H1 (cell line): ENCODE data around the gene MYO1F. TPM values are rescaled to one million over a fixed set of nuclear protein-coding genes. Genes with fewer than 3 reads are reported as not detected.

Experiments
- CTCF ChIA-PET: fragments of 300-600 bp; sonication (Branson Sonifier 250); formaldehyde crosslinking; loops from one replicate; lab custom pipeline; 2021; ENCODE audit not compliant: partially characterized antibody; lab: Charles Lee
- POLR2A ChIA-PET: fragments of 300-600 bp; sonication (Branson Sonifier 250); formaldehyde crosslinking; loops from one replicate; lab custom pipeline; 2021; ENCODE audit warnings: inconsistent platforms; ENCODE audit not compliant: partially characterized antibody; lab: Charles Lee
- DNase-seq, 2 experiments: peaks; one replicate each; pipeline versions ENCODE4 v3.0.0 to v3.0.0-alpha.2; 2010 to 2022; ENCODE audit warnings: low spot score in 2 of 2, low read depth in 1 of 2, mixed read lengths in 1 of 2
- FAIRE-seq: peaks from 2 replicates; lab custom pipeline; 2011; peaks lifted over from hg19 to GRCh38; lab: Jason Lieb, UNC
- H2AFZ ChIP-seq: 2 replicates; pipeline ENCODE4 v1.8.1; 2012; ENCODE audit warnings: low read length, inconsistent platforms
- H2AK5ac ChIP-seq: 2 replicates; pipeline ENCODE4 v1.6.1; 2013; ENCODE audit warnings: low read depth, low read length
- H2BK120ac ChIP-seq: replicated peaks from 2 replicates; pipeline ENCODE3; 2013; ENCODE audit warnings: low read depth, low read length, inconsistent platforms
- H2BK12ac ChIP-seq: 2 replicates; pipeline ENCODE4 v1.6.1; 2013; ENCODE audit warnings: low read depth, low read length
- H2BK15ac ChIP-seq: 2 replicates; pipeline ENCODE4 v1.6.1; 2013; ENCODE audit warnings: low read length
- H2BK20ac ChIP-seq: 2 replicates; pipeline ENCODE4 v1.6.1; 2013; ENCODE audit warnings: low read length
- H2BK5ac ChIP-seq: 2 replicates; pipeline ENCODE4 v1.6.1; 2013; ENCODE audit warnings: low read depth, low read length
- H3K14ac ChIP-seq: 2 replicates; pipeline ENCODE4 v1.6.1; 2013; ENCODE audit warnings: inconsistent platforms; ENCODE audit not compliant: insufficient read length
- H3K18ac ChIP-seq: 2 replicates; pipeline ENCODE4 v1.6.1; 2013; ENCODE audit warnings: low read length; ENCODE audit errors: extremely low read depth
- H3K23ac ChIP-seq: 2 replicates; pipeline ENCODE4 v1.6.1; 2013; ENCODE audit warnings: inconsistent platforms; ENCODE audit not compliant: insufficient read length
- H3K23me2 ChIP-seq: 2 replicates; pipeline ENCODE4 v1.6.1; 2013; ENCODE audit warnings: low read depth, low read length
- H3K27ac ChIP-seq: 2 replicates; pipeline ENCODE4 v1.6.1; 2011; ENCODE audit warnings: low read depth, low read length, inconsistent platforms
- H3K27me3 ChIP-seq, 4 experiments: replicated peaks in 1 of 4; 1 replicate in 1 of 4; 2 replicates in 3 of 4; pipeline versions ENCODE4 v1.6.1 to v1.8.1; 2011 to 2013; ENCODE audit warnings: low read length in 3 of 4, mild to moderate bottlenecking in 3 of 4, inconsistent platforms in 2 of 4, mixed read lengths in 2 of 4, moderate library complexity in 1 of 4; ENCODE audit not compliant: control insufficient read depth in 3 of 4, insufficient read depth in 3 of 4; ENCODE audit errors: extremely low read depth in 1 of 4
- H3K36me3 ChIP-seq, 4 experiments: 2 replicates each; pipeline versions ENCODE4 v1.6.1 to v1.8.1; 2011 to 2013; ENCODE audit warnings: mild to moderate bottlenecking in 4 of 4, low read length in 3 of 4, moderate library complexity in 2 of 4, control low read depth in 1 of 4, inconsistent platforms in 1 of 4; ENCODE audit not compliant: insufficient read depth in 4 of 4, control insufficient read depth in 2 of 4
- H3K4ac ChIP-seq: replicated peaks from 2 replicates; pipeline ENCODE3; 2013; ENCODE audit warnings: low read length, low read depth, mixed read lengths, inconsistent platforms; ENCODE audit not compliant: insufficient read length
- H3K4me1 ChIP-seq, 4 experiments: replicated peaks in 1 of 4; 1 replicate in 1 of 4; 2 replicates in 3 of 4; pipeline versions ENCODE4 v1.6.1 to v1.8.1; 2011 to 2013; ENCODE audit warnings: low read length in 3 of 4, inconsistent platforms in 2 of 4, mixed read lengths in 1 of 4; ENCODE audit not compliant: insufficient read depth in 4 of 4, control insufficient read depth in 3 of 4
- H3K4me2 ChIP-seq, 2 experiments: 2 replicates each; pipeline versions ENCODE4 v1.6.1 to v1.8.1; 2011 to 2013; ENCODE audit warnings: low read depth in 2 of 2, low read length in 2 of 2, control low read depth in 1 of 2, inconsistent platforms in 1 of 2, mild to moderate bottlenecking in 1 of 2; ENCODE audit not compliant: insufficient read depth in 1 of 2
- H3K4me3 ChIP-seq, 4 experiments: fragments of 200-600, 300-600 bp in 1 of 4; sonication (generic), shearing (Covaris generic), sonication (Bioruptor Twin) in 1 of 4; 2 replicates each; pipeline versions ENCODE4 v1.5.1 to v1.8.1; 2011 to 2016; ENCODE audit warnings: low read length in 4 of 4, low read depth in 3 of 4, control low read depth in 2 of 4, inconsistent platforms in 2 of 4, mild to moderate bottlenecking in 2 of 4, mixed read lengths in 1 of 4, moderate library complexity in 1 of 4; ENCODE audit not compliant: insufficient read depth in 2 of 4; ENCODE audit errors: extremely low read depth in 1 of 4
- H3K56ac ChIP-seq: replicated peaks from 2 replicates; pipeline ENCODE3; 2013; ENCODE audit warnings: low read depth, mild to moderate bottlenecking, mixed read lengths, low read length, inconsistent platforms; ENCODE audit not compliant: insufficient read length
- H3K79me1 ChIP-seq: 2 replicates; pipeline ENCODE4 v1.6.1; 2013; ENCODE audit warnings: low read depth, low read length, control low read depth
- H3K79me2 ChIP-seq, 2 experiments: 2 replicates each; pipeline versions ENCODE4 v1.6.1 to v1.8.1; 2012 to 2013; ENCODE audit warnings: low read length in 2 of 2, mild to moderate bottlenecking in 2 of 2, inconsistent platforms in 1 of 2; ENCODE audit not compliant: insufficient read depth in 2 of 2, control insufficient read depth in 1 of 2
- H3K9ac ChIP-seq, 4 experiments: replicated peaks in 1 of 4; 1 replicate in 1 of 4; 2 replicates in 3 of 4; pipeline versions ENCODE4 v1.6.1 to v1.8.1; 2011 to 2013; ENCODE audit warnings: low read depth in 3 of 4, low read length in 3 of 4, control low read depth in 2 of 4, mild to moderate bottlenecking in 2 of 4, moderate library complexity in 2 of 4, inconsistent platforms in 1 of 4; ENCODE audit errors: extremely low read depth in 1 of 4
- H3K9me3 ChIP-seq, 2 experiments: 2 replicates each; pipeline versions ENCODE4 v1.6.1 to v1.8.1; 2012 to 2013; ENCODE audit warnings: mild to moderate bottlenecking in 2 of 2, moderate library complexity in 2 of 2, control low read depth in 1 of 2, inconsistent platforms in 1 of 2, low read depth in 1 of 2, low read length in 1 of 2, mixed read lengths in 1 of 2; ENCODE audit not compliant: insufficient read depth in 2 of 2
- H4K20me1 ChIP-seq, 2 experiments: replicated peaks in 1 of 2; 2 replicates each; pipeline versions ENCODE3 to v1.8.1; 2011 to 2013; ENCODE audit warnings: inconsistent platforms in 2 of 2, low read length in 2 of 2, mild to moderate bottlenecking in 1 of 2; ENCODE audit not compliant: insufficient read depth in 2 of 2, control insufficient read depth in 1 of 2
- H4K5ac ChIP-seq: 2 replicates; pipeline ENCODE4 v1.6.1; 2013; ENCODE audit warnings: low read length, low read depth, mixed read lengths, inconsistent platforms; ENCODE audit not compliant: insufficient read length
- H4K8ac ChIP-seq: 2 replicates; pipeline ENCODE4 v1.8.0; 2013; ENCODE audit warnings: mild to moderate bottlenecking, moderate library complexity, low read length, inconsistent platforms; ENCODE audit not compliant: insufficient read depth; ENCODE audit errors: extremely low read depth
- H4K91ac ChIP-seq: replicated peaks from 2 replicates; pipeline ENCODE3; 2013; ENCODE audit warnings: low read length, mixed read lengths, inconsistent platforms; ENCODE audit not compliant: insufficient read length
- POLR2AphosphoS5 ChIP-seq: IDR thresholded peaks from 2 replicates; pipeline ENCODE4 v1.6.1; 2011; ENCODE audit warnings: low read depth, low read length
- WGBS, 2 experiments: shearing (Covaris generic) in 1 of 2; methylation state at CpG; one replicate each; pipeline versions ENCODE4 v1.1.6 to v1.1.7; 2013 to 2015; ENCODE audit warnings: low lambda C conversion rate in 2 of 2, mixed read lengths in 2 of 2, inconsistent platforms in 1 of 2, low coverage in 1 of 2, missing lambda C conversion rate in 1 of 2; ENCODE audit not compliant: insufficient replicate concordance in 2 of 2, insufficient coverage in 1 of 2, insufficient read length in 1 of 2; ENCODE audit errors: extremely low coverage in 1 of 2, missing lambda C conversion rate in 1 of 2; 5-methylcytosine and 5-hydroxymethylcytosine counted together
- polyA plus RNA-seq, 7 experiments: library from polyadenylated mRNA; depleted of rRNA in 3 of 7; stranded (reverse) in 5 of 7; unstranded in 2 of 7; fragments of >200 nt in 5 of 7; fragments of 200-250 nt in 2 of 7; gene quantifications; 1 replicate in 5 of 7; 2 replicates in 1 of 7; 4 replicates in 1 of 7; pipeline versions ENCODE4 v1.2.1 to v1.2.3, GENCODE V29; 2011 to 2013; ENCODE audit warnings: missing spikeins in 2 of 7, mixed read lengths in 2 of 7
- total RNA-seq: library from RNA; stranded (reverse); fragmentation: NEBNext Ultra II Directional; extraction: Animal tissue kit (Norgen Biotek cat#: 25700); gene quantifications from 2 replicates; pipeline ENCODE4 v1.2.1, GENCODE V29; 2021
- TF ChIP-seq, protein P1 (sequence below): IDR thresholded peaks from 2 replicates; pipeline ENCODE4 v1.6.1; 2012; ENCODE audit warnings: inconsistent platforms

Gene MYO1F
- total and polyA plus RNA-seq, 2 of the 8 experiments (the other 6 are each of a cell fraction or from before 2014, with no cell fraction given) = 1.4 to 4.6 TPM

DNA sequence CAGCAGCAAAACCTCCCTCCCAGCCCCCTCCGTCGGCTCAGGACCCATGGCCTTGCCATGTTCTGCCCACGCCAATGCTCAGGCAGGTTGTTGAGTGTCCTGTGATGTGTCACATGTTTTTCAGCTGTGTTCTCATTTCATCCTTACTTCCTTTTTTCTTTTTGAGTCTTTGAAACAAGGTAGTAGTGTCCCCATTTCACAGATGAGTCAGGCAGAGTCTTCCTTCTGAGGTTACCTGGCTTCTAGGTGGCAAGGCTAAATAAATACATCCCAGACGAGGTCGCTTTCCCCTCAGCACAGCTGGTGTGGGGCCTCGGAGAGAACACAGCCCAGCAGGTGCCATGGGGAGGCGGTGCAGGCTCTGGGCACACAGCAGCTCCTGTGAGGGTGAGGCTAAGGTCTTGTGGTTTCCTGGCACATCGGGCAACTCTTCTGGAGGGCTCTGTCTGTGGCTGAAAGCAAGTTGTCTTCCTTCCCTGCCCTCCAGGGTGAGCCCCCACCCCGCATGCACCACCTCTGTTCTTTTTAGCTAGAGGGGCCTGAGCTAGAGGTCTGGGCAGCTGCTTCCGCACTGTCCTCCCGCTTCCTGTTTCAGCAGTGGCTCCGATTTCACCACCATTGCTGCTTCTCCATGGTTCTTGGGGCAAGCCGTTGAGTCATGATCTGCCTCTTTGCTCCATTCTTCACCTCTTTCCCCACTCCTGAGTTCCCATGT is 89.9 kb downstream of the MYO1F start:
- Histone ChIP-seq H3K79me2 (peaks cover 0 to 23% of the 10 kb centered on the region in 2 experiments; a peak in 2 of 4 replicates), H4K20me1 (peaks cover 9 to 39% of the 10 kb centered on the region in 2 experiments), H4K5ac (no peak overlapping the region), H3K27ac (no peak overlapping the region), H3K4ac (no peak overlapping the region), H2BK120ac (no peak overlapping the region), H3K9ac (no peak overlapping the region), H3K14ac (no peak overlapping the region), H3K18ac (no peak overlapping the region), H3K56ac (no peak overlapping the region), H3K23me2 (no peaks in the 10 kb centered on the region), H2BK15ac (no peak overlapping the region), H3K4me2 (no peak overlapping the region), H3K9me3 (no peaks in the 10 kb centered on the region), H4K91ac (no peak overlapping the region), H2AK5ac (no peak overlapping the region), H3K27me3 (no peaks in the 10 kb centered on the region), H3K23ac (no peak overlapping the region), H3K36me3 (peaks cover 28 to 66% (median 50%) of the 10 kb centered on the region in 4 experiments), H3K79me1 (peaks cover 10% of the 10 kb centered on the region; the same call in 1 of the 2 replicates), H4K8ac (peak overlapping the region; percentile 7; the same call in 1 of the 2 replicates), H2AFZ (no peak overlapping the region), H3K4me3 (no peak overlapping the region), H3K4me1 (peaks cover 0 to 2% (median 0%) of the 10 kb centered on the region in 4 experiments; a peak in 1 of 7 replicates), H2BK12ac (no peak overlapping the region), H2BK20ac (no peak overlapping the region), H2BK5ac (no peak overlapping the region)
- ChIA-PET POLR2A (interaction anchor here (0.8 to 2.7 kb wide), 9 partner anchors 8 to 97 kb away, joined by 3 to 11 read pairs (median 4); partner anchors contain the start of genes PRAM1 and RAB11B), CTCF (interaction anchor here (0.8 to 1.8 kb wide), 7 partner anchors 8 to 92 kb away, joined by 3 to 5 read pairs (median 3); no protein-coding TSS in a partner anchor)
- DNase-seq = no peak
- no peak for FAIRE-seq
- 97% methylated on average over 13 of the region's 13 CpGs; no CpG with 5 or more reads in 1 of the 2 experiments for WGBS, 2 experiments
- TF ChIP-seq POLR2AphosphoS5 = peak; percentile 29; the same call in 1 of the 2 replicates
- TF ChIP-seq, protein P1, sequence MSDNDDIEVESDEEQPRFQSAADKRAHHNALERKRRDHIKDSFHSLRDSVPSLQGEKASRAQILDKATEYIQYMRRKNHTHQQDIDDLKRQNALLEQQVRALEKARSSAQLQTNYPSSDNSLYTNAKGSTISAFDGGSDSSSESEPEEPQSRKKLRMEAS = no peak
